AG04449 (cell line): Measurements from ENCODE around the gene NDNF.

Source experiments
- CTCF ChIA-PET: fragments of 350-600 bp; formaldehyde crosslinking; extraction: SDS; loops from one replicate; lab custom pipeline; 2021; ENCODE audit warnings: antibody characterized with exemption; lab: Yijun Ruan, JAX
- POLR2A ChIA-PET: fragments of 400-600, 350-600 bp; formaldehyde crosslinking; extraction: SDS; loops from one replicate; lab custom pipeline; 2020; ENCODE audit warnings: antibody characterized with exemption, inconsistent platforms; lab: Yijun Ruan, JAX
- DNase-seq: peaks from one replicate; pipeline ENCODE4 v3.0.0-alpha.2; 2010; ENCODE audit warnings: low read depth, low spot score
- H3K4me3 ChIP-seq: 2 replicates; pipeline ENCODE4 v1.5.1; 2011; ENCODE audit warnings: low read depth, mild to moderate bottlenecking, control low read depth, low read length
- CTCF ChIP-seq: IDR thresholded peaks from one replicate; pipeline ENCODE4 v1.5.1; 2011; ENCODE audit warnings: mild to moderate bottlenecking, moderate library complexity, low read length, control low read depth, inconsistent platforms; ENCODE audit not compliant: insufficient read depth; ENCODE audit errors: missing control alignments

NDNF gene

GRCh38 chr4:121094297-121094966, 22.1 kb upstream of the NDNF start:
- CTCF ChIA-PET, result interaction anchor here (1.0 to 1.5 kb wide), 3 partner anchors 14 to 377 kb away, joined by 3 read pairs; no protein-coding TSS in a partner anchor
- no peak for DNase-seq
- POLR2A ChIA-PET, result no interaction called here
- TF ChIP-seq CTCF, result no peak
- H3K4me3 ChIP-seq, result no peak overlapping the region

- DNase-seq, result no peak
- TF ChIP-seq CTCF, result no peak
- CTCF ChIA-PET, result interaction anchor here (1.3 to 1.5 kb wide), 2 partner anchors 19 to 99 kb away, joined by 3 to 4 read pairs; no protein-coding TSS in a partner anchor
- no peak overlapping the region for H3K4me3 ChIP-seq
- POLR2A ChIA-PET, result no interaction called here
Measured at GRCh38 chr4:121093261-121093660, 20.9 kb upstream of the NDNF start.

- POLR2A ChIA-PET, result no interaction called here
- no peak overlapping the region for H3K4me3 ChIP-seq
- CTCF ChIA-PET, result interaction anchor here (1.2 to 1.5 kb wide), 2 partner anchors 101 to 943 kb away, joined by 3 to 4 read pairs; no protein-coding TSS in a partner anchor
- no peak for TF ChIP-seq CTCF
- no peak for DNase-seq
Measured at GRCh38 chr4:121091941-121092340, 19.6 kb upstream of the NDNF start.

DNA sequence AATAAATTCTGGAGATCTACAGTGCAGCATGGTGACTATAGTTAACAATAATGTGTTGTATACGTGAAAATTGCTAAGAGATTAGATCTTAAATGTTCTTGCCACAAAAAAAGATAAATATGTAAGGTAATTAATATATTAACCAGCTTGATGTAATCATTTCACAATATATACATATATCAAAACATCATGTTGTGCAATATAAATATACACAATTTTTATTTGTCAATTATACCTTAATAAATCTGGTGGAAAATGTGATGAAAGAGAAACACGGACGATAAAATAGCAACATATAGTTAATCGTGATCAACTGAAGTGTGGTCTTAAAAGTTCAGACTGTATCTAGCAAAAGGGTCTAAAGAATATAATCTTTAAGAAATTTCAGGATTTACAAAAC, 16.5 kb upstream of the NDNF start:
- no peak for DNase-seq
- CTCF ChIA-PET, result no interaction called here
- no peak overlapping the region for H3K4me3 ChIP-seq
- no peak for TF ChIP-seq CTCF
- POLR2A ChIA-PET, result no interaction called here

GRCh38 chr4:121079376-121079775, 7.0 kb upstream of the NDNF start:
- POLR2A ChIA-PET, result no interaction called here
- CTCF ChIA-PET, result no interaction called here
- no peak for DNase-seq
- no peak overlapping the region for H3K4me3 ChIP-seq
- no peak for TF ChIP-seq CTCF

GRCh38 chr4:121077496-121077895, 5.2 kb upstream of the NDNF start:
- DNase-seq, result no peak
- no peak overlapping the region for H3K4me3 ChIP-seq
- CTCF ChIA-PET, result no interaction called here
- POLR2A ChIA-PET, result no interaction called here
- TF ChIP-seq CTCF, result no peak
